ENCODE measurements around the gene HOXB1. TPM values are rescaled to one million over a fixed set of nuclear protein-coding genes. Genes with fewer than 3 reads are reported as not detected.

The HOXB1 gene
- total and polyA plus RNA-seq, 2 of the 8 experiments (the other 6 are each of a cell fraction or from before 2014, with no cell fraction given), result not detected

DNA sequence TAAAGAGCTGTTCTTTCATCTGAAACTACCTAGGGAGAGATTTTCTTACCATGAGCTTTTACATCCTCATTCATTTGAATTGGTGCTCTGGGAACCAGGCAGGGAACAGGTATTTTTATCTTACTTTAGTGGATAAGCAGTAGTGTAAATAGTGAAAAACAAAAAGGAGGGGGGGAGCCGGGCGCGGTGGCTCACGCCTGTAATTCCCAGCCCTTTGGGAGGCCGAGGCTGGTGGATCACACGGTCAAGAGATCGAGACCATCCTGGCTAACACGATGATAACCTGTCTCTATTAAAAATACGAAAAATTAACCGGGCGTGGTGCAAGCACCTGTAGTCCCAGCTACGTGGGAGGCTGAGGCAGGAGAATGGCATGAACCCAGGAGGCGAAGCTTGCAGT lies 41.0 kb downstream of the HOXB1 start:
- FAIRE-seq (no peak), DNase-seq (ENCODE audit: low read depth in 1 of 2, low spot score in 2 of 2) (no peak)
- Histone ChIP-seq H3K4me3 (ENCODE audit: extremely low read depth in 1 of 4, insufficient read depth in 2 of 4, low read depth in 3 of 4, low read length in 4 of 4) (no peak overlapping the region), H4K8ac (ENCODE audit: extremely low read depth, insufficient read depth, low read length) (no peak overlapping the region), H3K9ac (replicated peaks in 1 of 4; ENCODE audit: extremely low read depth in 1 of 4, low read depth in 3 of 4, low read length in 3 of 4) (no peak overlapping the region), H3K36me3 (ENCODE audit: control insufficient read depth in 2 of 4, insufficient read depth in 4 of 4, low read length in 3 of 4) (no peaks in the 10 kb centered on the region), H3K79me2 (ENCODE audit: control insufficient read depth in 1 of 2, insufficient read depth in 2 of 2, low read length in 2 of 2) (no peaks in the 10 kb centered on the region), H3K23ac (ENCODE audit: insufficient read length) (no peak overlapping the region), H3K79me1 (ENCODE audit: low read depth, low read length) (no peaks in the 10 kb centered on the region), H3K4me2 (ENCODE audit: insufficient read depth in 1 of 2, low read depth in 2 of 2, low read length in 2 of 2) (no peak overlapping the region), H3K56ac (replicated peaks; ENCODE audit: insufficient read length, low read depth, low read length) (no peak overlapping the region), H3K4ac (replicated peaks; ENCODE audit: insufficient read length, low read depth, low read length) (no peak overlapping the region), H3K18ac (ENCODE audit: extremely low read depth, low read length) (no peak overlapping the region), H4K20me1 (replicated peaks in 1 of 2; ENCODE audit: control insufficient read depth in 1 of 2, insufficient read depth in 2 of 2, low read length in 2 of 2) (peaks cover 2 to 4% of the 10 kb centered on the region in 2 experiments), H3K23me2 (ENCODE audit: low read depth, low read length) (peaks cover 3% of the 10 kb centered on the region; the same call in 1 of the 2 replicates), H3K4me1 (replicated peaks in 1 of 4; ENCODE audit: control insufficient read depth in 3 of 4, insufficient read depth in 4 of 4, low read length in 3 of 4) (peaks cover 3 to 7% (median 4%) of the 10 kb centered on the region in 4 experiments; a peak in 5 of 7 replicates), H3K9me3 (ENCODE audit: insufficient read depth in 2 of 2, low read depth in 1 of 2, low read length in 1 of 2) (no peaks in the 10 kb centered on the region), H3K27me3 (replicated peaks in 1 of 4; ENCODE audit: control insufficient read depth in 3 of 4, extremely low read depth in 1 of 4, insufficient read depth in 3 of 4, low read length in 3 of 4) (peaks cover 20 to 44% (median 35%) of the 10 kb centered on the region in 4 experiments), H2BK120ac (replicated peaks; ENCODE audit: low read depth, low read length) (no peak overlapping the region), H2BK20ac (ENCODE audit: low read length) (no peak overlapping the region), H2AK5ac (ENCODE audit: low read depth, low read length) (no peak overlapping the region), H2BK15ac (ENCODE audit: low read length) (no peak overlapping the region), H4K91ac (replicated peaks; ENCODE audit: insufficient read length, low read length) (no peak overlapping the region), H2BK12ac (ENCODE audit: low read depth, low read length) (no peak overlapping the region), H4K5ac (ENCODE audit: insufficient read length, low read depth, low read length) (no peak overlapping the region), H3K14ac (ENCODE audit: insufficient read length) (no peak overlapping the region), H2AFZ (ENCODE audit: low read length) (no peak overlapping the region), H3K27ac (ENCODE audit: low read depth, low read length) (no peak overlapping the region), H2BK5ac (ENCODE audit: low read depth, low read length) (no peak overlapping the region)
- ChIA-PET CTCF (ENCODE audit: partially characterized antibody) (interaction anchor here (0.6 to 1.1 kb wide), 4 partner anchors 104 to 392 kb away, joined by 3 to 4 read pairs (median 4); partner anchors contain the start of gene HOXB5), POLR2A (ENCODE audit: partially characterized antibody) (interaction anchor here (0.6 to 1.4 kb wide), 3 partner anchors 9 to 87 kb away, joined by 3 to 5 read pairs (median 3); no protein-coding TSS in a partner anchor)
- 71% methylated on average over 13 of the region's 13 CpGs; no CpG with 5 or more reads in 1 of the 2 experiments for whole genome bisulfite sequencing, 2 experiments (ENCODE audit: extremely low coverage in 1 of 2, insufficient coverage in 1 of 2, insufficient read length in 1 of 2, insufficient replicate concordance in 2 of 2, low coverage in 1 of 2, low lambda C conversion rate in 2 of 2, missing lambda C conversion rate in 1 of 2)
